ENCODE results near the gene MSL1. TPM values are rescaled to one million over a fixed set of nuclear protein-coding genes. Genes with fewer than 3 reads are reported as not detected.

MSL1 gene
- total and polyA plus RNA-seq, 10 donors = 52.6 to 154 (median 120) TPM

DNA sequence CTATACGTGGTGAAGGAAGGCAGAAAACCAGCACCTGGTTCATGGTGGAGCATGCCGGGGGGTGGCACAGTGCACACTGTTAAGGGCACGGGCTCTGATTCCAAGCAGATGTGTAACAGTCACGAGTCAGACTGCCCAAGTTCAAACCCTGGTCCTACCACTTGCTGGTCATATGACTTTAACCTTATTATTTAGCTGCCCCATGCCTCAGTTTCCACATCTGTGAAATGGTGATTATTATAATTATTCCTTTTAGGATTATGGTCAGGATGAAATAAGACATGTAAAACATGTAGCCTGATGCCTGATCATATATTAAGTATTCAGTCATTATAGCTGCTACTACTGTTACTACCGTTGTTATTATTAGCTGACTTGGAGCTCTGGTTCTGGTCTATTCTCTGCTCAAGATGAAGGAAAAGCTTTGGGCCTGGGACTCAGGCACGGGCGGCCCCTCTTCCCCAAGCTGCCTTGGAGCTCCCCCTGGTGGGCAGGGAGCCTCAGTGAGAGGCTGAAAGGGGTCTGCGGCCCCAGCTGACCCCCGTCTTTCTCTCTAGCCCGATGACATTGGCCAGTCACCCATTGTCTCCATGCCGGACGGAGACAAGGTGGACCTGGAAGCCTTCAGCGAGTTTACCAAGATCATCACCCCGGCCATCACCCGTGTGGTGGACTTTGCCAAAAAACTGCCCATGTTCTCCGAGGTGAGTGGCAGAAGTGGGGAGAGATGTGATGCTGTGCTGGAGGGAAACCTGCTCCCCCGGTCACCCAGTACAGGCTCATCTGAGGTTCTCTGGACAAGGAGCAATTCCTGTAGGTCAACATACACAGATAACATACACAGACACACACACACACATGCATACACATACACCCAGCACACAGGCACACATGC, 35.4 kb upstream of the MSL1 start:
- no peaks in the 10 kb centered on the region for H3K9me3 ChIP-seq
- no peaks in the 10 kb centered on the region for H3K27me3 ChIP-seq (replicated peaks in 1 of 7)
- peaks cover 0 to 88% (median 51%) of the 10 kb centered on the region in 6 donors for H3K36me3 ChIP-seq
- H3K4me3 ChIP-seq = no peak overlapping the region
- H3K4me1 ChIP-seq = peaks cover 0 to 20% (median 7%) of the 10 kb centered on the region in 6 donors
- TF ChIP-seq POLR2AphosphoS5 (IDR thresholded peaks at IDR 0.05) = peak in 1 of 3 donors; percentile 47
- TF ChIP-seq CTCF (IDR thresholded peaks at IDR 0.05 in 8 of 11, conservative IDR thresholded peaks at IDR 0.05 in 3 of 11) = peak; percentile 40 to 87 (median 72)
- TF ChIP-seq POLR2A (IDR thresholded peaks at IDR 0.05) = no peak
- intact Hi-C loops (cut with DNase I; ENCODE audit: low total_unique reads) = no loop called here
- 64 to 72% (median 68%) methylated on average over 13 to 17 of the region's 17 CpGs for WGBS, 5 donors
- H3K27ac ChIP-seq = peak overlapping the region in 2 of 8 donors; percentile 11
- peak; percentile 88 for DNase-seq

GRCh38 chr17:40087049-40087794, 34.5 kb upstream of the MSL1 start:
- DNase-seq = no peak
- TF ChIP-seq POLR2A (IDR thresholded peaks at IDR 0.05) (no peak), POLR2AphosphoS5 (IDR thresholded peaks at IDR 0.05) (no peak), CTCF (IDR thresholded peaks at IDR 0.05 in 8 of 11, conservative IDR thresholded peaks at IDR 0.05 in 3 of 11) (no peak)
- WGBS, 5 donors = 82 to 95% (median 92%) methylated on average over 6 of the region's 6 CpGs
- Histone ChIP-seq H3K4me1 (peaks cover 0 to 28% (median 7%) of the 10 kb centered on the region in 6 donors), H3K27me3 (replicated peaks in 1 of 7) (no peaks in the 10 kb centered on the region), H3K27ac (peak overlapping the region in 2 of 8 donors; percentile 11), H3K36me3 (peaks cover 0 to 92% (median 51%) of the 10 kb centered on the region in 6 donors), H3K9me3 (no peaks in the 10 kb centered on the region), H3K4me3 (no peak overlapping the region)
- intact Hi-C loops (cut with DNase I; ENCODE audit: low total_unique reads) = no loop called here

DNA sequence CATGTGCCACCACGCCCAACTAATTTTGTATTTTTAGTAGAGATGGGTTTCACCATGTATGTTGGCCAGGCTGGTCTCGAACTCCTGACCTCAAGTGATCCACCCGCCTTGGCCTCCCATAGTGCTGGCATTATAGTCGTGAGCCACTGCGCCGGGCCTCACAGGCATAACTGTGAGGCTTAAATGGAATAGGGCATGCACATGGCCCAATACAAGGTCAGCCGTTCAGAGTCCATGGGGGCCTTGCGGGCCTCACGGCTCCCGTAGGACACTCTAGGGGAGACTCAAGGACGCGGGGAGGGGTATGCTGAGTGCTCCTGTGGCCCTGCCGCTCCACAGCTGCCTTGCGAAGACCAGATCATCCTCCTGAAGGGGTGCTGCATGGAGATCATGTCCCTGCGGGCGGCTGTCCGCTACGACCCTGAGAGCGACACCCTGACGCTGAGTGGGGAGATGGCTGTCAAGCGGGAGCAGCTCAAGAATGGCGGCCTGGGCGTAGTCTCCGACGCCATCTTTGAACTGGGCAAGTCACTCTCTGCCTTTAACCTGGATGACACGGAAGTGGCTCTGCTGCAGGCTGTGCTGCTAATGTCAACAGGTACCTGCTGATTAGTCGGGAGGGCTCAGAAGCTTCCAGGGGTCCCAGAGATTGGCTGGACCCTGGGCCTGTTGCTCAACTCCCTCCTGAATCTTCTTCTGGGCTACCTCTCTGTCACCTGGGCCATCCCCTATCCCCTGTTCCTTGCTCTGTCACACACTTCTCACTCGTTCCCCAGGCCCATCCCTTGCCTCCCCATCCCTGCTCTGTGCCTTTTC, 33.7 kb upstream of the MSL1 start:
- H3K4me3 ChIP-seq = no peak overlapping the region
- WGBS, 5 donors = 88 to 94% (median 93%) methylated on average over 11 to 28 of the region's 28 CpGs
- intact Hi-C loops (cut with DNase I; ENCODE audit: low total_unique reads) = no loop called here
- H3K27ac ChIP-seq = no peak overlapping the region
- H3K4me1 ChIP-seq = peaks cover 0 to 34% (median 8%) of the 10 kb centered on the region in 6 donors
- DNase-seq = no peak
- peaks cover 0 to 100% (median 55%) of the 10 kb centered on the region in 6 donors for H3K36me3 ChIP-seq
- H3K27me3 ChIP-seq (replicated peaks in 1 of 7) = no peaks in the 10 kb centered on the region
- TF ChIP-seq POLR2A (IDR thresholded peaks at IDR 0.05) (no peak), CTCF (IDR thresholded peaks at IDR 0.05 in 8 of 11, conservative IDR thresholded peaks at IDR 0.05 in 3 of 11) (no peak), POLR2AphosphoS5 (IDR thresholded peaks at IDR 0.05) (no peak)
- no peaks in the 10 kb centered on the region for H3K9me3 ChIP-seq
